Measurements from ENCODE around the gene LRRC8E. TPM values are rescaled to one million over a fixed set of nuclear protein-coding genes. Genes with fewer than 3 reads are reported as not detected.

The LRRC8E gene
- total RNA-seq, 1 donor from 2014 or later: not detected

Other genes starting within 250 kb of the LRRC8E start
- not detected in 2 replicates for gene RETN, start 219.5 kb upstream of the LRRC8E start, total RNA-seq
- not detected in 2 replicates for gene MCEMP1, start 211.4 kb upstream of the LRRC8E start, total RNA-seq
- gene TRAPPC5, start 207.7 kb upstream of the LRRC8E start, total RNA-seq: 82.9 and 84.1 TPM in 2 replicates
- not detected in 2 replicates for gene FCER2, start 186.4 kb upstream of the LRRC8E start, total RNA-seq
- not detected in 2 replicates for gene CLEC4G, start 156.4 kb upstream of the LRRC8E start, total RNA-seq
- not detected in 2 replicates for gene CD209, start 141.0 kb upstream of the LRRC8E start, total RNA-seq
- not detected in 2 replicates for gene CLEC4M, start 125.3 kb upstream of the LRRC8E start, total RNA-seq
- 4.3 and 5.2 TPM in 2 replicates for gene EVI5L, start 58.3 kb upstream of the LRRC8E start, total RNA-seq
- 0.21 TPM in 2 replicates for gene PRR36, start 14.1 kb upstream of the LRRC8E start, total RNA-seq
- 46.7 and 47.6 TPM in 2 replicates for gene MAP2K7, start 15.4 kb downstream of the LRRC8E start, total RNA-seq
- gene TGFBR3L, start 26.3 kb downstream of the LRRC8E start, total RNA-seq: 5.3 and 8.5 TPM in 2 replicates
- 21.8 and 23.2 TPM in 2 replicates for gene SNAPC2, start 31.8 kb downstream of the LRRC8E start, total RNA-seq
- 1.8 and 2.0 TPM in 2 replicates for gene CTXN1, start 37.6 kb downstream of the LRRC8E start, total RNA-seq
- gene TIMM44, start 55.2 kb downstream of the LRRC8E start, total RNA-seq: 110 and 111 TPM in 2 replicates
- gene ELAVL1, start 117.1 kb downstream of the LRRC8E start, total RNA-seq: 191 and 193 TPM in 2 replicates
- gene CCL25, start 164.2 kb downstream of the LRRC8E start, total RNA-seq: not detected in 2 replicates